ENCODE results near the gene FGF3. TPM values are rescaled to one million over a fixed set of nuclear protein-coding genes. Genes with fewer than 3 reads are reported as not detected.

Gene FGF3
- total RNA-seq, 1 donor from 2014 or later = not detected

DNA sequence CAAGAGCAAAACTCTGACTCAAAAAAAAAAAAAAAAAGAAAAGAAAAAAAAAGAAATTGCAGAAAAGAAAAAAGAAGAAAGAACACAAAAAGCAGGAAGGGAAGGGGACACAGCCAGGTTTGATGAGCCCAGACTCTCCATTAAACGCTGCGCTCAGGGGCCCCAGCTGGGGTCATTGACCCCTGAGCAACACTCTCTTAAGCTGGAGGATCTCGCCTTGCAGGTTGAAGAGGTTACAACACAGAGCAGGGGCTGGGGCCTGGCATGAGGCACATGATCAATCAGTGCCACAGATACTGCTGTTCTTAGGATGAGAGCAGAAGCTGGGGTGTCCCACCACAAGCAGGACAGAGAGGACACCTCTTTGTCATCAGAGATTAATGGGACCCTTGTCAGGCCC lies 7.8 kb downstream of the FGF3 start:
- DNase-seq (ENCODE audit: low spot score) (no peak), ATAC-seq (no peak)
- intact Hi-C loops (cut with DNase I) = no loop called here

DNA sequence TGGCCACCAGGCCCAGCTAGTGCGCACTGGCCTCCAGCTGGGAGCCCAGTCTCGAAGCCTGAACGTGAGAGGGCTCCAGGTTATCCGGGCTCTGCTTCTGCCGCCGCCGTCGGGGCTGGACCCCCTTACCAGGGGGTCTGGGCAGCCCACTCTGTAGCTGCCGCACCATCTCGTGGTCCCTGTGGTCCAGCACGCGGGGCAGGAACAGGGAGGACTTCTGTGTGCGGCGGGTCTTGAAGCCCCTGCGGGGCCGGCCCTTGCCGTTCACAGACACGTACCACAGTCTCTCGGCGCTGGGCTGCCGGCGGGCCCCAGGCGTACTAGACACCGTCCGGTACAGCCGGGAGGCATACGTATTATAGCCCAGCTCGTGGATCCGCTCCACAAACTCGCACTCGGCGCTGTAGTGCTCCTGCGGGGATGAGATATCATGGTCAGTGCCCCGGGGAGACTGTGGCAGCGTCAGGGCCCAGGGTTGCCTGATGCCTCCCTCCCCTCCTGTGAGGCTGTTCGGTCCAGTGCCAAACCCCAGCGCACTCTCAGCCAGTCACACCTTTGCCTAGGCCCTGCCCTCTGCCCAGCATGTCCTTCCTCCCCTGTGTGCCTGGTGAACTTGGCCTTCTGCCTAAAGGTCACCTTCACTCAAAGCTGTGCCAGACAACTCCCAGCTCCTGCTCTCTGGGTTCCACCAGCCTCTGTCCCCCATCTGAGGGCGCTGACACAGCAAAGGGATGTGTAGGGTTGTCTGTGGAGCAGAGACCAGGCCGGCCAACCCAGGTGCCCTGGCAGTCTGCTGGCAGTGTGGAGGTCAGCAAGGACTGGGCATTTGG lies 8.7 kb downstream of the FGF3 start:
- no peak for ATAC-seq

DNA sequence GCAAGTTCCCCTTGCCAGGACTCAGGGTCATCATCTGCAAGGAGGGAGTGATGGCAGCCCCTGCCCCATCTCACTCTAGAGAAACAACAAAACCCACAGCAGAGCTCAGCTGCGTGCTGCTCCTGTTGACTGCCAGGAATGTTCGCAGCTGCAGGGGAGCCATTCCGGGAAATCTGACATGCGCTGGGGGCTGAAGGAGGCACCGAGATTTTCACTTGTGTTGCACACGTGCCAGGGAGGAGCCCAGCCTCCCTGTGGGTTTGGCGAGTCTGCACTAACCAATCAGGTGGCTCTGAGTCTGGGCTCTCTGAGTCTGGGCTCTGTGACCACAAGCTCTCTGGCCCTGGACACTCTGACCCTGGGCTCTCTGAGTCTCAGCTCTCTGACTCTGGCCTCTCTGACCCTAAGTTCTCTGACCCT lies 10.5 kb downstream of the FGF3 start:
- intact Hi-C loops (cut with DNase I) = no loop called here
- ATAC-seq (no peak), DNase-seq (ENCODE audit: low spot score) (no peak)

More for the DNA sequence above, 8.7 kb downstream of the FGF3 start:
- no peak for DNase-seq (ENCODE audit: low spot score)
- intact Hi-C loops (cut with DNase I) = no loop called here

GRCh38 chr11:69807106-69807815 lies 12.0 kb downstream of the FGF3 start:
- no peak for ATAC-seq
- no peak for DNase-seq (ENCODE audit: low spot score)
- intact Hi-C loops (cut with DNase I) = no loop called here

DNA sequence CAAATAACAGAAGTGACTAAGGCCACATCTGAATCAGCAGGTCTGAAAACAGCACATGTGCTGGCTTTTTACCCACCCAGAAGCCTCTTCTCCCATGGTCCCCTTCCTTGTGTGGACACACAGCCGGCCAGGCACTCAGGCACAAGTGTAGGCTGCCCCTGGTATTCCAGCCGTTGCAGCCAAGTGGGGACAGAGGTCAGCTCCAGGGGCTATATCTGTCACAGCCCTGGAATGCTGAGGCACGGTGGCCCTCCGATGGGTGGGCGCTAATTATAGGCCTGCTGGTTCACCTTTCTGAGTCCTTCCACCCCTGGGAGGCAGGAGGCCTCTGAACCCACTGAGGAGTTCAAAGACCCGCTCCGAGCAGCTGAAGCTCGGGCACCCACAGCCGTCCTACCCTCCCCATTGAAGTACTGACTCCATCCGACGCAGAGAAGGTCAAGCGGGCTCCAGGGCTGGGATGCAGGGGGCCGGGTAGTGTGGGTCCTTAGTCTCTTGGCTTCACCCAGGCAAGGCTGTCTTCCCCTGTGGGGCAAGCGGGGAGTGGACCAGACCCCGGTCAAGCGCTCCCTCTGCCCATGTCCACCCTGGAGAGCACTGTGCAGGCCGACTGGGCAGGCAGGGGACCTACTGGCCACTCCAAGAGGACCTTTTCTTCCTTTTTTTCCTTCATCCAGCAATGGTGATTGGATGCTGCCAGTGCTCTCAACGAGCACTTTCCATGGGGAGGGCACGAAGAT lies 14.3 kb downstream of the FGF3 start:
- no peak for ATAC-seq

DNA sequence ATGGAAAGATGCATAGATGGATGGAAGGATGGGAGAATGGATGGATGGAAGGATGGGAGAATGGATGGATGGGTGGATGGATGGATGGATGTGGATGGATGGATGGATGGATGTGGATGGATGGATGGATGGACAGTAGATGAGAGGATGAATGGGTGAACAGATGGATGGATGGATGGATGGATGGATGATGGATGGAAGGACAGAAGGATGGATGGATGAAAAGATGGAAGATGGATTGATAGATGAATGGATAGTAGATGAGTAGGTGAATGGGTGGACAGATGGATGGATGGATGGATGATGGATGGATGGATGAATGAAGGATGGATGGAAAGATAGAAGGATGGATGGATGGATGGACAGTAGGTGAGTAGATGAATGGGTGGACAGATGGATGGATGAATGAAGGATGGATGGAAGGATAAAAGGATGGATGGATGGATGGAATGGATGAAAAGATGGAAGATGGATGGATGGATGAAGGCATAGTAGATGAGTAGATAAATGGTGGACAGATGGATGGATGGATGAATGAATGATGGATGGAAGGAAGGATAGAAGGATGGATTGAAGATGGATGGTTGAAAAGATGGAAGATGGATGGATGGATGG lies 15.5 kb downstream of the FGF3 start:
- no peak for ATAC-seq
- intact Hi-C loops (cut with DNase I) = no loop called here
- DNase-seq (ENCODE audit: low spot score) = no peak

More for the DNA sequence above, 14.3 kb downstream of the FGF3 start:
- DNase-seq (ENCODE audit: low spot score) = no peak
- intact Hi-C loops (cut with DNase I) = no loop called here

GRCh38 chr11:69803022-69803421 lies 16.2 kb downstream of the FGF3 start:
- intact Hi-C loops (cut with DNase I) = no loop called here
- DNase-seq (ENCODE audit: low spot score) (no peak), ATAC-seq (no peak)

GRCh38 chr11:69802590-69802989 lies 16.6 kb downstream of the FGF3 start:
- intact Hi-C loops (cut with DNase I) = no loop called here
- ATAC-seq (no peak), DNase-seq (ENCODE audit: low spot score) (no peak)

- intact Hi-C loops (cut with DNase I) = no loop called here
- ATAC-seq = no peak
Measured at GRCh38 chr11:69801513-69802335, 17.5 kb downstream of the FGF3 start.

DNA sequence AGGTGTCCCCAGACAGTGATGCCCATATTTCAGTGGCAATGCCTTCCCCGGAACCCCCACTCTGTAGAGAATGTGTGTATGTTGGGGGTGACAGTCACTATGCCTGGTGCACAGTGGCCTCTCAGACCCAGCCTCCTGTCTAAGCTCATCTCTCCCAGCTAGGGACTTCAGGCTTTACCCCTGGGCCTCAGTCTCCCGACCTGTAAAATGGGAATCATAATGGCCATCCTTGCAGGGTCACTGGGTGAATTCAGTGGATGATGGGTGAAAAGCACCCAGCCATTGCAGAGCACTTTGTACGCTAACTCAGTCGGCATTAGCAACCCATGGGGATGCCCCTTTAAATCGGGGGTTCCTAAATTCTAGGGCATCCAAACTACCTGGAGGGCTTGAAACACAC lies 18.9 kb downstream of the FGF3 start:
- intact Hi-C loops (cut with DNase I) = no loop called here
- ATAC-seq (no peak), DNase-seq (ENCODE audit: low spot score) (no peak)

More at GRCh38 chr11:69801513-69802335, 17.5 kb downstream of the FGF3 start:
- no peak for DNase-seq (ENCODE audit: low spot score)

GRCh38 chr11:69799582-69799981 lies 19.6 kb downstream of the FGF3 start:
- ATAC-seq = no peak
- intact Hi-C loops (cut with DNase I) = no loop called here

GRCh38 chr11:69799097-69799496 lies 20.1 kb downstream of the FGF3 start:
- ATAC-seq (no peak), DNase-seq (ENCODE audit: low spot score) (no peak)
- intact Hi-C loops (cut with DNase I) = no loop called here

More at GRCh38 chr11:69799582-69799981, 19.6 kb downstream of the FGF3 start:
- DNase-seq (ENCODE audit: low spot score) = no peak

- intact Hi-C loops (cut with DNase I) = no loop called here
- ATAC-seq (no peak), DNase-seq (ENCODE audit: low spot score) (no peak)
Measured at GRCh38 chr11:69797737-69798528, 21.3 kb downstream of the FGF3 start.

DNA sequence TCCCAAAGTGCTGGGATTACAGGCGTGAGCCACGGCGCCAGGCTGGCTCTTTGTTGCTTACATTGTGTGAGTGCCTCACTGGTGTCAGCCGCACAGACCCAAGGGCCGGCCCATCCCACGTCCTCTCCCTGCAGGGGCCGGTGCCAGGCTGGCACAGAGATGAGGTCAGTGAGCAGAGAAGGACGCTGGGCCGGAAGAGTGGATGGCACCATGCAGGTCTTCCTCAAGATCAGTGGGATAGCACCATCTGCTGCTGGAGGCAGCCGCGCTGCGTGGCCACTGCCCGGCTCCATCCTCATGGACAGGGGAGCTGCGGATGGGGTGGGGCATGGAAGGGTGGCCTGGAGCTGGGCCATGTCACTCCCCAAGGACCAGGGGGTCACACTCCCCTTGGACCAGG lies 22.1 kb downstream of the FGF3 start:
- DNase-seq (ENCODE audit: low spot score) (no peak), ATAC-seq (peak; percentile 61)
- intact Hi-C loops (cut with DNase I) = no loop called here

DNA sequence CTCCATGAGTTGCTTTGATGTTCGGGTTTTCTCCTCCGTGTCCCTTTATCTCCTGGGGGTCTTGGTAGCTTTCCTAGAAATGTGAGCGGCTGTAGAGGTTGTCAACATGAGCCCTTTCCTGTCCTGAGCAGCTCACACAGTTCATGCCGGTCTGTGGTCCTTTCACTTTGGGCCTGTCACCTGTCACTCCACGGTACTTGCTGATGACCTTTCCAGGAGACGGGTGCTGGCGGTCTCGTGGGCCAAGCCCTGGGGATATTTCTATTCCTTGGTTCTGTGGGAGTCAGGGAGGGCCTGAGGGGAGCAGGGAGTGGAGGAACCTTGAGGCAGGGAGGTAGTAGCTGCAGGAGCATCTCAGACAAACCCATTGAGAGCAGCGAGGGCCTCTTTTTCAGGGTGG lies 23.2 kb downstream of the FGF3 start:
- ATAC-seq (no peak), DNase-seq (ENCODE audit: low spot score) (no peak)
- intact Hi-C loops (cut with DNase I) = no loop called here

DNA sequence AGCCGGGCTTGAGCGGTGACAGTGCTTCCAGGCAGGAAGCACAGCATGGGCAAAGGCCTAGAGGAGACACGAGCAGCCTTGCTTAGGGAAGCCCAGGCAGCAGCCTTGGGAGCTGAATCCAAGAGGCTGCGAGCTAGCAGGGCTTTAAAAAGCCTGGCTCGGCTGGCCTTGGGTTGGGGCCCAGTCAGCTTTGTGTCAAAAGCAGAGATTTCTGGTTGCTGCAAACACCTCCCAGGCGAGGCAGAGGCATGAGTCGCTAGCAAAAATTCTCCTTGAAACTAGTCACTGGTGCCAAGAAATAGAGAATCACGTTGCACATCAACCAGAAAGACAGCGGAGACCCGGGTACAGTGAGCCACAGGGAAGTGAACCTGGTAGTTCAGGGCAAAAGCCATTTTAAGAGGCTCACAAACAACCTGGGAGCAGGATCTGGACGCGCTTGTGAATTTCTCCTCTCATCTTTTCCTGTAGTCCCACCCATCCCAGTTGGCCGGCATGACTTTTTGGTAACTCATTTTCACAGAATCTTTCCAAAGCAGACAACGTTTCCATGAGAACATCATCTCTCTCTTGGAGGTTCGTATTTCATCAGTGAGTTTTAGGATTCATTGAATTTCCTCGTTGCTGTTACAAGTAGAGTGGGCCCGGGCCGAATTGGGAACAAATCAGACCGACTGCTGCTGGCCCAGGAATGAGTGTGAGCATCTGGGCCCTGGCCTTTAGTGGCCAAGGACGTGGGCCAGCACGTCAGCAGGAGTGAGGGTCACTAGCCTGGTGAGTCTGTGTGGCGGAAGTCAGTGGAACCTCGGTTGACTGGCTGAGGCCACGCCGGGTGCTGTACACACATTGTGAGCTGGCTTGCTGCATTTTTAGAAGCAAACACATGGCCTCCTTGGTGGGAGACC lies 27.7 kb downstream of the FGF3 start:
- intact Hi-C loops (cut with DNase I) = no loop called here
- DNase-seq (ENCODE audit: low spot score) = no peak

DNA sequence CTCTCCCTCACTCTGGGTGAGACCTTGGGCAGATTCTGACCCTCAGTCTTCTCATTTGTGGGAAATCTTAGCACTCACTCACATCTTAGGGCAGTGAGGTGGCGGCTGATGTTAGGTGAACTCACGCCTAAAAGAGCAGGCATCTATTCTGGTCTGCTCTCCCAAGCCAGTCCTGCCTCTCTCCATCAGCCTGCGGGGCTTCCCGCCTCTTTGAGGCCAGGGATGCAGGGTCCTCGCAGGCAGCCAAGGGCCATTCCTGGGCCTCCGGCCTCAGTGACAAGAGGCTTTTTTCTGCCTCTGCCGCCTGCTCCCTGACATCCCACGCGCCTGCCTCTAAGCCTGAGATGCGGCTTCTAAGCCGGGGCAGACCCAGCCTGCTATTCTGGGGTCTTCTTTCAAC lies 30.3 kb downstream of the FGF3 start:
- DNase-seq (ENCODE audit: low spot score) (no peak), ATAC-seq (no peak)
- intact Hi-C loops (cut with DNase I) = no loop called here

More for the DNA sequence above, 27.7 kb downstream of the FGF3 start:
- ATAC-seq = peak; percentile 32
